Cerebellar cortex (tissue), 1 donor: ENCODE measurements around the gene ALAS2.
"Not testable (repeated sequence)": the region's sequence is repeated elsewhere in the genome, so short reads cannot be mapped to it uniquely, and the experiment has no call there.

Experiments
- DNase-seq: peaks from one replicate; pipeline ENCODE4 v3.0.0-alpha.2; 2015; ENCODE audit warnings: low spot score

Gene ALAS2

DNA sequence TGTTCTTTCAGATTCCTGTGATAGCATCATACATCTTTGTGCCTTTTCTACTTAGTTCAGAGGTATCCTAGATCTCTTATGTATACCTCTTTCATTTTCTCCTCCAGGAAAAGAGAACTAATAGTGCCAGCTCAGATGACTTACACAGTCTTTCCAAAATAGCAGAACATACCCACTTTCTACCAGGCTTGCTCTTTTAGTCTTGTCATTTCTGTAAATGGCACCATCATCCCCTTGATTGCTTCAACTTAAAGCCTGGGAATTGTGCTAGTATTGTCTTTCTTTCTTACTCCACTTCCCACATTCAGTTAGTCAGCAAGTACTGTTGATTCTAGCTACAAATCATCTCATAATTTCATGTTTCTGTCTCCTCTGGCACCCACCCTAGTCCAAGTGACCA lies 25.5 kb downstream of the ALAS2 start:
- DNase-seq = no peak

DNA sequence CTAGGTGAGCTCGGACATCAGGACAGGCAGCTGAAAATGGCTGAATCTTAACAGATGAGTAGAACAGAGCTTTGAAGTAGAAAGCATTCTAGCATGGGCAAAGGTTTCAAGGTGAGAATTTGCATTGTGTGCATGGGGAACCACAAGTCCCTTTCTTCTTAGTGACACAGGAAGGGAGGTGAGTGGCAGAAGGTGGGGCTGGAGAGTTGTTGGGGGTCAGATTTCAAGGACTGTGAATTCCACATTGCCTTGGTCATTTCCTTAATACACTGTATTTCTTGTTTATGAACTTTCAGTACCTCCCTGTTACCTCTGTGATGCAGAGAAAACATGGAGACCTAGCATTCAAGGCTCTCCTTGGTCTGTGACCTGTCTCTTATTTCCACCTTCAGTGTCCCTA lies 26.5 kb downstream of the ALAS2 start:
- no peak for DNase-seq

DNA sequence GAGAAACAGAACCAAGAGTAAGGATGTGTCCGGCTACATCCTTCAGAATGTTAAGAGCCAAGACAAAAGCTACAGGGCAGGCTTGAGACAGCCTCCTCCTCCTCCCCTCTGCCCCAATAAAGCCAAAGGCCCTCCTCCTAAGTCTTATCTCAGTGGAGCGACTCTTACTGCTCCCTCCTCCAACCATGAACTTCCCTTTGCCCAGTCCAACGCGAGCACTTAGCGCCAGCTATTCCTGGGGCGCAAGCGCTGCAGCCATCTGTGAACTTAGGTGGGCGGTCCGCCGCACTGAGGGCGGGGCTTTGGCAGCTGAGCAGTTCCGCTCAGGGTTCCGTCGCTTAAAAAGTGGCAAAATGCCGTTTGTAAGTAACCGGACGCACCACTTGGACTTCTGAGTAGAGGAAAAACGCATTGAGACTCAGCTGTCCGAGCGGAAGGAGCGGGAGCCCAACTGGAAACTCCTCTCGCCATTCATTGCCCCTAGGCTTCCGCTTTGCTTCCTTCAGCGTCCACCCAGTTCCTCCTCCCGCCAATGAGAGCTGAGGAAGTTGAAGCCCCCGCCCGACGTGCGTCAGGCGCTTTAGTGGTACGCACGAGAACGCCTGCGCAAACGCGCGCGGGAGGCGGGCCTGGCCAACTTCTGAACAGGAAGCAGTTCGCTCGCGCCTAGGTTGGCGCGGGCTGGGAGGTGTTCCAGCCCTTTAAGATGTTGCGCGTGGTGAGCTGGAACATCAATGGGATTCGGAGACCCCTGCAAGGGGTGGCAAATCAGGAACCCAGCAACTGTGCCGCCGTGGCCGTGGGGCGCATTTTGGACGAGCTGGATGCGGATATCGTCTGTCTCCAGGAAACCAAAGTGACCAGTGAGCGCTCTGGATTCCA lies 30.8 kb downstream of the ALAS2 start, which contains the start of gene APEX2:
Gene APEX2, plus strand, starts transcription at position 647 of the 882 bp plus-strand sequence. Its CDS starts 60 bp downstream, at position 707.
- DNase-seq = peak; percentile 93

DNA sequence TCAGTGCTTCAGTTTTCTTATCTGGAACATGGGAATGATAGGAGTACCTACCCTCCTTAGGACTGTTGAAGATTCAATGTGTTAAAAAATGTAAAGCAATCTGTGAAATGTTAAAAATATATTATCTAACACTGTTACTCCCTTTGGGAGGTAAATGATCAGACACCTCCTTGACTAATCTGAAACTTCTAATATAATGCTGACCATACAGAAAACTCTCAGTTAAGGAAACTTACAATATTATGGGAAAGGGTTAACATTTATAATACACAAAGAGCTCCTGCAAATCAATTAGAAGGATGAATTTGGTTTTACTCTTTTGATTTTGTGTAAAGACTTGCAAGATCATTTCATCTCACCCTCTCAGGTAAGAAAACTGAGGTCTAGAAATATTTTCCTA lies 35.2 kb downstream of the ALAS2 start:
- DNase-seq = no peak

- DNase-seq = no peak
These were observed 36.0 kb downstream of the ALAS2 start for GRCh38 chrX:54994668-54995351.

DNA sequence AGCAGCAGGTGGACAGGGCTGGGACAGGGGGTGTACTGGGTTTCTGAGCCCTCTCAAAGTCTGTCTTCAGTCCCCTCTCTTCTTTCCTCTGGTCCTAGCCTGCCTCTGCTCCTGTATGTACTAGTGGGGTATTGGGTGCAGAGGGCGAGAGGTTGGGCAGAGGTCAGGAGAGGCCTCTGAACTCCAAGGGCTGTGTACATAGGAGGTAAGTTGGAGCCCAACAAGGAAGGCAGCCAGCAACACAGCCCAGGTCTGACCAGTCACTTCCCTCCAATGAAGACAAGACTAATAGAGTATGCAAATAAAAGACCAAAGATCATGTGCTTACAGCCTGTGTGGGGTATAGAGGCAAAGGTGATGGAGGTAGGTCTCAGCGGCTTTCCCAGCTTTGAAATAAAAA lies 36.7 kb downstream of the ALAS2 start, which contains the start of gene PFKFB1:
Gene PFKFB1, minus strand, starts transcription at position 90 of the 400 bp plus-strand sequence. CDS start 181 bp downstream, outside the sequence.
- no peak for DNase-seq

DNA sequence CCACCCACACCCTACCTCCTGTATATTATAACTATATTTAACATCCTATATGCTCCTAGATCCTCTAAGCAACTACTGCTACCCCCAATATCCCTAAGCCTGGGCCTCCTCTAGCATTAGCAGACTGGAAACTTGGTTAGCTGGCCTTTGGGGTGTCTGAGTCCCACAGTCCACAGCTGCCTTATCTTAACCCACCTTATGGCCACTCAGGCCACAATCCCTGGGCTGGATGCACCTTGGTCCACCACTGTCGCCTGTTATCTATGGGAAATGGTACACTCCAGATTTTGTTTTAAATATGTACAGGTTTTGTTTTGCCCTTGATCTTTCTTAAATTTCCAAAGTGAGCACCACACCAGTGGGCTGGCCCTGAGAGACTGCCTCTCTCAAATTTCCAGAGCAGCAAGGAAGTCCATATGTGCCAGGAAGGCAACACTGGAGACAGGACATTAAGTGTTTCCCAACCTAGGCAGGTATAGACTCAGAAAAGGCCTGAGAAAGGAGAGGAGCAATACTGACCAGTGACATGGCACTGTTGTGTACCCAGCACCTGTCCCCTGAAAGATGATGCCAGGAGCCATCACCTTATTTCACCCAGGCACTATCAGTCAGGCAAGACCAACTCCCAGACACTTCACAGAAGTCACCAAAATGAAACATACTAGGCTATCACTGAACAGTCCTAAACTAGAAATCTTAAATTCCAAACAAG lies 37.7 kb downstream of the ALAS2 start:
- DNase-seq = no peak

GRCh38 chrX:54991706-54992105 lies 39.1 kb downstream of the ALAS2 start:
- DNase-seq = no peak

DNA sequence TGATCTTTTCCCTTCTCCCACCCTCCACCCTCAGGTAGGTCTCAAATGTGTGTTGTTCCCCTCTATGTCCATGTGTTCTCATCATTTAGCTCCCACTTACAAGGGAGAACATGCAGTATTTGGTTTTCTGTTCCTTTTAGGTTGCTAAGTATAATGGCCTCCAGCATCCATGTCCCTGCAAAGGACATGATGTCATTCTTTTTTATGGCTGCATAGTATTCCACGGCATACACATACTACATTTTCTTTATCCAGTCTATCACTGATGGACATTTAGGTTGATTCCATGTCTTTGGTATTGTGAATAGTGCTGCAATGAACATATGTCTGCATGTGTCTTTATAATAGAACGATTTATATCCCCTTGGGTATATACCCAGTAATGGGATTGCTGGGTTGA lies 47.5 kb downstream of the ALAS2 start:
- not testable (repeated sequence) for DNase-seq

- DNase-seq = no peak
These were observed 50.4 kb downstream of the ALAS2 start for GRCh38 chrX:54980334-54980733.

GRCh38 chrX:54979432-54979831 lies 51.3 kb downstream of the ALAS2 start:
- no peak for DNase-seq

- DNase-seq = no peak
These were observed 52.3 kb downstream of the ALAS2 start for GRCh38 chrX:54978448-54978847.

DNA sequence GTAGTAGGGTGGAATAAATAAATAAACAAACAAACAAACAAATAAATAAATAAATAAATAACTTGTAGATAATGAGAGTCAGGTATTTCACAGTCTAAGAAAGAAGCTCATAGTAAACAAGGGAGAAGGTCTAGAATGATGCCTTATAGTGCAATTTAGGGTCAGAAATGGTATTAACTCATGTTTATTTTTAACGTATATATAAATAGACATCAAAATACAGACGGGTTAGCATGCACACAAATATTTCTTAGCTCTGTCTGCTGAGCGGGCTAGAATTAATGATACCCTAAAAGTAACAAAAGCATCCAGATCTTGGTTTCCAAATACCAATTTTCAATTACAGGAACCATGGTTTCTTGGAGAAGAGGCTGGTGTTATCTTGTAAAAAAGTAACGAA lies 53.4 kb downstream of the ALAS2 start:
- DNase-seq = no peak

DNA sequence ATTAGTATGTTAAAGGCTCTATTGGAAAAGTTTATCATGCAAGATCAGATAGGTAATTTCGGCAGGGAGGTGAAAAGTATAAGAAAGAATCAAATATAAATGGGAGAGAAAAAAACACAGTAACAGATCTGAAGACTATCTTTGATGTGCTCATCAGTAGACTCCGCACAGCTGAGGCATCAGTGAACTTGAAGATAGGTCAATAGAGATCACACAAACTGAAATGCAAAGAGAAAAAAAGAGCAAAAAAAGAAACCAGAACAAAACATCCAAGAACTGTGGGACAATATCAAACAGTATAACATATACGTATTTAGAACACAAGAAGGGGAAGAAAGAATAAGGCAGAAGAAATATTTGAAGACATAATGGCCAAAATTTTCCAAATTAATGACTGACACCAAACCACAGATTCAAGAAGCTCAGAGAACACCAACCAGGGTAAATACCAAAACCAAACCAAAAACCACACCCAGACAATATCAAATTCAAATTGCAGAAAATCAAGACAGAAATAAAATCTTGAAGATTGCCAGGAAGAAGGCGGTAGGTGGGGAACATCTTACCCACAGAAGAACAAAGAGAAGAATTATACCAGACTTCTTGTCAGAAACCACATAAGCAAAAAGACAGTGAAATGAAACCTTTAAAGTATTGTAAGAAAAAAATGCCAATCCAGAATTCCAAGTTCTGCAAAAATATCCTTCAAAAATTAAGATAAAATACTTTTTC lies 65.8 kb downstream of the ALAS2 start:
- no peak for DNase-seq

GRCh38 chrX:54961750-54962149 lies 69.0 kb downstream of the ALAS2 start:
- no peak for DNase-seq
